Measurements from ENCODE around the gene USP53.

USP53 gene

GRCh38 chr4:119297795-119298194 is 85.3 kb downstream of the USP53 start:
- Histone ChIP-seq H3K4me1 (ENCODE audit: low read length) (peaks cover 8% of the 10 kb centered on the region), H3K9me3 (replicated peaks; ENCODE audit: insufficient read depth, low read length) (no peaks in the 10 kb centered on the region), H2AFZ (ENCODE audit: low read length) (no peak overlapping the region), H3K4me3 (ENCODE audit: low read length) (peak overlapping the region; percentile 78; the same call in 1 of the 2 replicates), H4K20me1 (ENCODE audit: insufficient read depth, low read length) (no peaks in the 10 kb centered on the region), H3K27ac (ENCODE audit: low read length) (no peak overlapping the region), H3F3A (ENCODE audit: insufficient read depth, low read length) (peaks cover 18% of the 10 kb centered on the region), H3K4me2 (ENCODE audit: low read depth, low read length) (peak overlapping the region; percentile 75), H3K9me2 (replicated peaks; ENCODE audit: insufficient read depth, low read length) (no peaks in the 10 kb centered on the region), H3K27me3 (replicated peaks; ENCODE audit: insufficient read depth, low read length) (no peaks in the 10 kb centered on the region), H3K36me3 (replicated peaks; ENCODE audit: insufficient read depth, low read length) (no peaks in the 10 kb centered on the region), H3K79me2 (ENCODE audit: low read length) (peaks cover 40% of the 10 kb centered on the region), H3K9ac (ENCODE audit: low read length) (no peak overlapping the region)
- TF ChIP-seq CTCF (IDR thresholded peaks at IDR 0.05; ENCODE audit: low read length), result no peak
- no peak for TF ChIP-seq EZH2phosphoT487 (IDR thresholded peaks at IDR 0.05; ENCODE audit: low read length)
- TF ChIP-seq EZH2 (optimal IDR thresholded peaks at IDR 0.05; ENCODE audit: low read depth, low read length), result no peak
- no peak for DNase-seq

GRCh38 chr4:119299260-119299671 is 86.8 kb downstream of the USP53 start:
- Histone ChIP-seq H2AFZ (ENCODE audit: low read length) (no peak overlapping the region), H3K79me2 (ENCODE audit: low read length) (peaks cover 40% of the 10 kb centered on the region), H3K4me3 (ENCODE audit: low read length) (peak overlapping the region; percentile 78), H4K20me1 (ENCODE audit: insufficient read depth, low read length) (no peaks in the 10 kb centered on the region), H3K4me2 (ENCODE audit: low read depth, low read length) (peak overlapping the region; percentile 75), H3F3A (ENCODE audit: insufficient read depth, low read length) (peaks cover 18% of the 10 kb centered on the region), H3K9me3 (replicated peaks; ENCODE audit: insufficient read depth, low read length) (no peaks in the 10 kb centered on the region), H3K27me3 (replicated peaks; ENCODE audit: insufficient read depth, low read length) (no peaks in the 10 kb centered on the region), H3K9me2 (replicated peaks; ENCODE audit: insufficient read depth, low read length) (no peaks in the 10 kb centered on the region), H3K9ac (ENCODE audit: low read length) (peak overlapping the region; percentile 77), H3K4me1 (ENCODE audit: low read length) (peaks cover 8% of the 10 kb centered on the region), H3K36me3 (replicated peaks; ENCODE audit: insufficient read depth, low read length) (no peaks in the 10 kb centered on the region), H3K27ac (ENCODE audit: low read length) (peak overlapping the region; percentile 89)
- TF ChIP-seq CTCF (IDR thresholded peaks at IDR 0.05; ENCODE audit: low read length), result no peak
- TF ChIP-seq EZH2 (optimal IDR thresholded peaks at IDR 0.05; ENCODE audit: low read depth, low read length), result no peak
- TF ChIP-seq EZH2phosphoT487 (IDR thresholded peaks at IDR 0.05; ENCODE audit: low read length), result no peak
- no peak for DNase-seq

GRCh38 chr4:119299741-119300100 is 87.2 kb downstream of the USP53 start:
- Histone ChIP-seq H3K27ac (ENCODE audit: low read length) (peak overlapping the region; percentile 89), H3F3A (ENCODE audit: insufficient read depth, low read length) (peaks cover 18% of the 10 kb centered on the region), H3K79me2 (ENCODE audit: low read length) (peaks cover 40% of the 10 kb centered on the region)

More at GRCh38 chr4:119299741-119300100, 87.2 kb downstream of the USP53 start:
- Histone ChIP-seq H3K27me3 (replicated peaks; ENCODE audit: insufficient read depth, low read length) (no peaks in the 10 kb centered on the region), H3K9me3 (replicated peaks; ENCODE audit: insufficient read depth, low read length) (no peaks in the 10 kb centered on the region), H4K20me1 (ENCODE audit: insufficient read depth, low read length) (no peaks in the 10 kb centered on the region), H3K9me2 (replicated peaks; ENCODE audit: insufficient read depth, low read length) (no peaks in the 10 kb centered on the region), H3K4me2 (ENCODE audit: low read depth, low read length) (peak overlapping the region; percentile 75), H3K36me3 (replicated peaks; ENCODE audit: insufficient read depth, low read length) (no peaks in the 10 kb centered on the region), H3K4me3 (ENCODE audit: low read length) (peak overlapping the region; percentile 78), H3K4me1 (ENCODE audit: low read length) (peaks cover 8% of the 10 kb centered on the region), H3K9ac (ENCODE audit: low read length) (peak overlapping the region; percentile 77), H2AFZ (ENCODE audit: low read length) (peak overlapping the region; percentile 59)
- peak; percentile 68 for DNase-seq
- no peak for TF ChIP-seq CTCF (IDR thresholded peaks at IDR 0.05; ENCODE audit: low read length)

All from MM.1S (cell line).